Skin of body (tissue), 2 donors: ENCODE data around the gene CAMK4. TPM values are rescaled to one million over a fixed set of nuclear protein-coding genes. Genes with fewer than 3 reads are reported as not detected.
"Not testable (repeated sequence)": the region's sequence is repeated elsewhere in the genome, so short reads cannot be mapped to it uniquely, and the experiment has no call there.

Source experiments
- DNase-seq: peaks from one replicate; lab custom pipeline; 2025; lab: John Stamatoyannopoulos, UW
- total RNA-seq: library from RNA; depleted of rRNA; stranded (reverse); fragments of >200 nt; gene quantifications from one replicate; pipeline ENCODE4 v1.2.3, GENCODE V29; 2014

The CAMK4 gene
- total RNA-seq, 1 donor from 2014 or later: 6.0 TPM

- DNase-seq: no peak
Measured at GRCh38 chr5:111256128-111256527, 31.9 kb downstream of the CAMK4 start.

GRCh38 chr5:111257610-111258009, 33.4 kb downstream of the CAMK4 start:
- not testable (repeated sequence) for DNase-seq

- DNase-seq: no peak
Measured at GRCh38 chr5:111259636-111260035, 35.5 kb downstream of the CAMK4 start.

- DNase-seq: no peak
Measured at GRCh38 chr5:111261610-111262009, 37.4 kb downstream of the CAMK4 start.

GRCh38 chr5:111262153-111262552, 38.0 kb downstream of the CAMK4 start:
- DNase-seq: no peak

- no peak for DNase-seq
Measured at GRCh38 chr5:111262815-111263214, 38.6 kb downstream of the CAMK4 start.

DNA sequence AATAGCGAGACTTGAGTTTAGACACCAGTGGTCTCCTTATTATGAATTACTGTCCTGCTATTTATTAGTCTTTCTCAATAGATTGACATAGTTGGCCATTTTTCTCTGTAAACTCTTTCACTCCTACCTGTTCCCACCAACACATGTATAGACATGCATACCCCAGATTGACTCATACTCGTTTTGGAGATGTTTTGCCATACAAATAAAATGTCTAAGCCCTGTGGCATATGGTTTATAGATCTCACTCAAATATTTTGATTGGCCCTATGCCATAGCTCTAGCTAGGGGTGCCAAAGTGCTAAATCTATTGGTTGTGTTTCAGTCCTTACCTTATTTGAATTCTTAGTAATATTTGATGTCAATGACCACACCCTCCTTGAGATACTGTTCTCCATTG, 42.3 kb downstream of the CAMK4 start:
- DNase-seq: no peak

DNA sequence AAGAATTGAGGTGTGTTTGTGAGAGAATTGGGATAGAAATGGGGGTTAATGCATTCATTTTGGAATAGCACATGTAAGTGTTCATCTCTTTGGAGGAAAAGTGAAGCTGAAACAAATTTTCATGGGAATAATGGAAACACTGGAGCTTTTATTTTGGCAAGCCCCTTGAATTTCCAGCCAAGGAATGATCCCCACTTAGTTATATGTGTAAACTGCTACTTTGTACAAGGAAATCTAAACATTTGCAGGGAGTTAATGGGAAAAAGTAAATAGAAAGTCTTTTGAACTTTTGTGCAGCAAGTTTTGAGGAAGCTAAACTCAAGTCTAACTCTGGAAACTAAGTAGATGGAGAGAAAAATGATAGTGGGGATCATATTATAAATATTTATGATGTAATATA, 44.1 kb downstream of the CAMK4 start:
- no peak for DNase-seq

DNA sequence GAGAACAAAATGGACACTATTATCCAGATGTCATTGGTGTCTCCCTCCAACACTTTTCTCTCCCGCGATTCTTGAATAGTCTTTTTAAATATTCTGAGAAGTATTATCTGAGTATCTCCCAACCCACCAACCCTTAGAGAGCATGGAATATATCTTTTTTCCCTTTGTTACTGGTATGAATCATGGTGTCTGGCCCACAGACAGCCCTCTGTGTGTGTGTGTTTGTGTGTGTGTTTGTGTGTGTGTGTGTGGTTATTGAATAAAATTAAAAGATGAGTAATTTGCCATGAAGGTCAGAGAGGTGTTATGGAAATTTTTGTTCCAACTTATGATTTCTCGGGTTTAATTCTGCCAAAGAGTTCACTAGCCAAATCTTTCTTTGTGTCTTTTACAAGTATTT, 47.7 kb downstream of the CAMK4 start:
- DNase-seq: no peak

GRCh38 chr5:111277061-111277460, 52.9 kb downstream of the CAMK4 start:
- no peak for DNase-seq

DNA sequence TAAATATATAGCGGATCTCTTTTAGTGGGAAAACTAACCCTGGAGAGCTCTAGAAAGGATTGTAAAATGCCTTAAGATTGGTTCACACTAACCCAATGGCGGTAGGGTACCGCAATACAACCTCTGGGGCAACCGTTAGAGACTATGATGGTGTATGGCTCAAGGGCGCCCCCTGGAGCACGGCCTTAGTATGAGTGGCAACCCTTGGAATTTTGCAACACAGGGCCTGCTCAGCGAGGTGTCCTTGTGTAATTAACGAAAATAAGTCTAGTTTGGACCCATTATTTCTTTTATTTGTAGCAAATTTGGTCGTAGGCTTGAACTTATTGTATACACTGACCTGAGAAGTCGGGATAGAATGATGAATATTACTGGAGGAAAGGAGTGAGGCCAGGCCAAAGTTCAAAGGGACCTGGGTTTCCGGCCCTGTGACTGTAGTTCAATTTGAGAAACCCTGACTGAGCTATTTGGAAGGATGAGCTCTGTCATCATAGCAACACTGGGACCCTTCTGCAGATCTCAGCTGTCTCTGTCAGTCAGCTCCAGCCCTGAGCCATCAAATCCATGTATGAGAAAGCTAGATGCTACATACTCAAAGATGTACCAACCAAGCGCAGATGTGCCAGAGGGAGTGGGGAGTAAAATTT, 54.8 kb downstream of the CAMK4 start:
- DNase-seq: no peak

- DNase-seq: peak; percentile 64
Measured at GRCh38 chr5:111280282-111280951, 56.2 kb downstream of the CAMK4 start.

DNA sequence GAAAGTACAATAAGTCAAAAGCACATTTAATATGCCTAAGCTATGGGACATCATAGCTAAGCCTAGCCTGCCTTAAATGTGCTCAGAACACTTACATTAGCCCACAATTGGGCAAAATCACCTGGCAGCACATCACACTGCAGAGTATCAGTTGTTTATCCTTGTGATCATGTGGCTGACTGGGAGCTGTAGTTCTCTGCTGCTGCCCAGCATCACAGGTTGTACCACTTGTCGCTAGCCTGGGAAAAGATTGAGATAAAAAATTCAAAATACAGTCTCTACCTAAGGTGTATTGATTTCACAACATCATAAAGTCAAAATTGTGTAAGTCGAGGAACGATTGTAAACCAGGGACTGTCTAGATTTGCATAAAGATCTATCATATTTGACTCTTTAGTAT, 58.6 kb downstream of the CAMK4 start:
- DNase-seq: no peak

DNA sequence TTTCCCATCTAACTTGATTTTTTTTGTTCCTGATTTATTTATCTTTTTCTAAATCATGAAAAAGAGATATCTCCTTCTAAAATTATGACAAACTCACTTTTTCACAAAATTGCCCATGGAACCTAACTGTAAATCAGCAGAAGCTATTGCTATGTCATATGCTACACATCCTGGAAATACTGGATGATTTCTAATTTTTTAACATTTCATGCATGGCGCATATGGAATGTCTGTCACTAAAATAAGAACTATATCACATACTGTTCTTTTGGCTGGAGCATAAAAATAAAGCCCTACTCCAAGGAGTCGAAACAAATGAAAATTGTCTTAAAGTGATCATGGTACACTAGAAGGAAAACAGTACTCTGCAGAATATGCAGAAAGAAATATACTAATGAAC, 60.6 kb downstream of the CAMK4 start:
- DNase-seq: no peak

DNA sequence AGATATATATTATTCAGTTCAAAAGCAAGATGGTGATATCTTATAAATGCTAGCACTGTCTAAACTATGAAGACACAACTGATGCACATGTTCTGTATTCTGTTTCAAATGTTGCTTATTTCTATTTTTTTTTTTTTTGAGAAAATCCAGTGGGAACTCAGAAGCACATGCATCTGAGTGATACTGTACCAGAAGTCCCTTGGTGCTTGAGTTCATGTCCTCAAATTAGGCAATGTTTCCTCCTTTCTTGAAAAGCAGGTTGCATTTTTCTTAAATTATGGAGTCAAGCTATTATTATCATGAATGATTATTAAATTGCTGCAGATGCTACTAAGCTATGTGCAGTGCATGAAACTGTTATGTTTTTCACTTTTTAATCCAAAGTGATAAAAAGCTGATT, 70.4 kb downstream of the CAMK4 start:
- DNase-seq: no peak

DNA sequence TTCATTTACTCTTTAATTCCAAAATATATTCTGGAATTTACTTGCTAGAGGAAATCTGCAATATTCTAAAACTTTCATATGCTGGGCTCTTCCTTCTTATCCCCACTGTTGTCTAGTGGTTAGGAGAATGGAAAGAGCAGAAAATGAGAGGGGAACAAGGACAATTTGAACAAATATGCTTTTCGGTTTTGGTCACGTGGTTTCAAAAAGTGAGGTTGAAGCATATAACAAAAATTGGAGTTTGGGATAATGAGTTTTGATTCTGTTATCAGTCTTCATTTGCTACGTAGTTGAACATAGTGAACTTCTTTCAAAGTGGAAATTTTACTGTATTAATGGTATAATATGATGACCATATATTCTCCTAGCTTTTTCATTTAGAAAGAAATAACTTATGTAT, 71.5 kb downstream of the CAMK4 start:
- DNase-seq: no peak

DNA sequence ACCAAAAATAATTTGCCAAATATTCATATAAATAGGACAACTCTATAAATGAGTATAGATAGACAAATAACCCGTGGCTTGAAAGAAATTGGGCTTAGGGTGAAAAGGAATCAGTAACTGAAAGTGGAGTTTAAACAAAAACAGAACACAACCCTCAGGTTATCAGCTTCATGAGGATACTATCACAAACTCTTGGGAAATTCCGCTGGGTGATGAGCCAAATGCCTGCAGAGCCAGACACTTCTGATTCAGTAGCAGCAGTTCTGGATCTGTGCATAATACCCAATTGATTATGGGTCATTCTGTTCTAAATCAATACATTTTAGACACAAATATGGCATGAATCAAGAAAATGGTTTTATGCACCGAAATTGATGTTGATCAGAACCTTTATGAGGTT, 72.4 kb downstream of the CAMK4 start:
- DNase-seq: no peak

- DNase-seq: no peak
Measured at GRCh38 chr5:111299067-111299481, 74.9 kb downstream of the CAMK4 start.

GRCh38 chr5:111299831-111300432, 75.7 kb downstream of the CAMK4 start:
- no peak for DNase-seq

DNA sequence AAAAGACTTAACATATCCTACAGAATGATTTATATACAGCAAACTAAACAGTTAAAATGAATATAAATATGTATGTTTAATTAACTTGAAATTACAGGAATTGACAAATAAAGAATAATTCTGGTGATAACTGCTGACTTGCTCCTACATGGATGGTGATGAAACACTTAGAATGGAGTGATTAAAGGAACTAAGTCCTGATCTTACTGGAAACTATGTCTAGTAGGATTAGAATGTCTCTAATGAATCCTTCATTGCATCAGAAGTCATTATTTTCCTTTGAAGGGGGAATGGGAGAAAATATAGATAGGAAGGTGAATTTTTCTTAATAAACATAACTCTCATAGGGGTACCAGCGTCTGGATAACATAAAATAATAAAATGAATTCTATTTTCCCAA, 77.1 kb downstream of the CAMK4 start:
- DNase-seq: no peak

GRCh38 chr5:111302043-111302442, 77.9 kb downstream of the CAMK4 start:
- DNase-seq: not testable (repeated sequence)

DNA sequence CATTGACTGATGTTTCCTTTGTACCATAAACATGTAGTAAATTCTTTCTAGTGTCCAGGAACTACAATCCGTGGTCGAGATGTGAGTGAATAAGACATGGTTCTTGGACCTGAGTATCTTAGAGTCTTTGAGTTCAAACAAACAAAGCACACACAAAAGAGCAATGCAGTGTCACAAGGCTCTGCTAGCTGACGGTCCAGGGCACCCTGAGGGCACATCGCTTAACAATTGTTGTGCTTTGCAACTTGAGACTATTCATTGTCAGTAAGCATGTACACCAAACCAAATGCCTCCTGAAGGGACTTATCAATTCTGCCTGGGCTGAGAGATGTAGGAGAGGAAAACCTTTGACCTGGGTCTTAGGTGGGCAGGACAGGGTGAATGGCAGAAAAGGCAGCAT, 84.8 kb downstream of the CAMK4 start:
- DNase-seq: no peak

DNA sequence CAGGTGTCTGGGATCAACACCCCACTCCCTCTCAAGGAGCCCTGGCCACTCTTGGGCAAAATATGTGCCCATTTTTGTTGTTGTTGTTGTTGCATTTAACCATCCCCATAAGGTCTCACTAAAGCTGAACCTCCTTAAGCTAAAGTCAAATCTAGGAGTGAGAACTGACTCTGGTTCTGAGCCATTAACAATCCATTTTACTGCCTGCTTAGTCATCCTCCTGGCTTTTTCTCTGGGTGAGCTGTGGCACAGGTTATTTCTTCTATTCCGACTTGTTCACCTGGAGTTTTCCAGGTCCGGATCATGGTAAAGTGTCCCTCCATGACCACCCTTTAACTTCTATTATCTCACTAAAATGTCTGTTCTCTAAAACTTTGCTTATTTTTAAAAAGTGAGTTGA, 85.2 kb downstream of the CAMK4 start:
- no peak for DNase-seq
